Germinal center (tissue), 1 donor: ENCODE results near the gene TMEM45B.
"Not testable (repeated sequence)": the region's sequence is repeated elsewhere in the genome, so short reads cannot be mapped to it uniquely, and the experiment has no call there.

Source experiments
- DNase-seq: peaks from one replicate; pipeline ENCODE4 v3.0.0; 2012; ENCODE audit warnings: mixed read lengths, low spot score

Gene TMEM45B

GRCh38 chr11:129815596-129816461, at the start of gene TMEM45B:
Gene TMEM45B (plus strand): TSS chr11:129815848. CDS start chr11:129852483, 36,635 bp downstream.
- DNase-seq, result no peak

DNA sequence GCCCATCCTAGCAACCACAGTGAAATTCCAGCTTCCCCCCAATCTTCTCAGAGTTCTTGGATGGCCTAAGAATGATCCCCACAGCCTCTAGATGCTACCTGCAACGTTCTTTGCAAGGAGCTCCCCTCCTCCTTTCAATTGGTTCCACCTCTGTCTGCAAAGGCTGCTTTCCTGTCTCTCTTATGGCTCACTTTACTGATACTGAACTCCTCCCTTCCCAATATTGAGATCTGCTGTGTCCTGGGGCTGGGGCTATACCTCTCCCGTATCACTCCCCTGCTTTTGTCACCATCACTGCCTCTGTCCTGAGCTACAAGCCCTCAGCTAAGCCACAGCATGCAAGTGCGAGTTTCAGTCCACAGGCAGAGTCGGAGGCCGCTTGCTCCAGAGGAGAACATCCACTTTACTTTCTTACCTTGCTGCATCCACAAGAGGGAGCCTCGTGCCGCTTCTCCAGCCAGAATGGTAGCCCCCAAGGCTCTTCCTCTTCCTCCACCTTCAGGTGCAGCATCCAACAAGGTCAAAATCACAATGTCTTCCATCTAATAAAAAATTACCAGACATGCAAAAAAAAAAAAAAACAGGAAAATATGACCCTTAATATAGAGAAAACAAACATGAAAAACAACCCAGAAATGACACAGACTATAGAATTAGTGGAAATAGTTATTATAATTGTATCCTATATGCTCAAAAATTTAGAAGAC, 48.6 kb upstream of the TMEM45B start:
- DNase-seq, result no peak

- DNase-seq, result no peak
These were observed 47.8 kb upstream of the TMEM45B start for GRCh38 chr11:129767827-129768226.

GRCh38 chr11:129768356-129768755, 47.3 kb upstream of the TMEM45B start:
- no peak for DNase-seq

DNA sequence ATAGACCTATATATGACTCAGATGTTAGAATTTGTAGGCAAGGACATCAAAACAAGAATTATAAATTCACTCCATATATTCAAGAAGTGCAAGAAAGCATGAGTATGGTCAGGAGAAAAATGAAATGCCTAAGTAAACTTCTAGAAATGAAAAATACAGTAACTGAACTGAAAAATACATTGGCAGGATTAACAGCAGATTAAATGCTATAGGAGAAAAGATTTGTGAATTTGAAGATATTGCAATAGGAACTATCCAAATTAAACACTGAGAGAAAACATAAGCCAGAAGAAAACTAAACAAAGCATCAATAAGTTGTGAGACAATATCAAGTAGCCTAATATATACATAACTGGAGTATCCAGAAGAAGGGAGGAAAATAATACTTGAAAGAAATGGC, 46.6 kb upstream of the TMEM45B start:
- DNase-seq, result no peak

DNA sequence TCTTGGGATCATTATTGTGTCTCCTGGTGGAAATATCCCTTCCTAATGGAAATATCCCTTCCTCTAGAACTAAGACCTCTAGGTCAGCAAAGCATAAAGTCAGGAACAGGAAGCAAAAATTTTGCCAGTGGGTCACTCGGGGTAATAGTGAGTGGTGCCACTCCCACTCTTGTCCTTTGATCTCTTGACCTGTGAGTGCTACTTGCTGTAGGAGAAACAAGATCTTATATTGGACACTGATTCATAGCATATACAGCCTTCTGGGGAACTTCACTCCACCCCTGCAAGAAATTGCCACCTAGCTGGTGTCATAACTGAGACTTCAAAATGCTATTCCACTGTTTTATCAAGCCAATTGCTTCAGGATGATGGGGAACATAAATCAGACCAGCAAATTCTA, 44.7 kb upstream of the TMEM45B start:
- no peak for DNase-seq

DNA sequence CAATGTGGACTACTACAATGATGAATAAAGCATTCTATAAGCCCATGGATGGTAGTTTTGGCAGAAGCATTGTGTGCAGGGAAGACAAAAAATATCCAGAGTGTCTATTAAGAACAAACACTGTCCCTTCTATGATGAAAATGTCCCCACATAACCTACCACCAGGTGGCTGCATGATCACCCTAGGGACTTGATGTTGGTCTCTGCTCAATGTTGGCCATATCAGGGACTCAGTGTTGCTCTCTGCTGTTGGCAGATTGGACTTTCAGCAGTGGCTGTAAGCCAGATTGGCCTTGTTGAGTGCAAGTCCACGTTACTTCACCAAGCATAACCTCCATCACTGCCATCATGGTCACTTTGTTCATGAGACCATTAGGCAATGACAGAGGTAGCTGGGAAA, 44.2 kb upstream of the TMEM45B start:
- not testable (repeated sequence) for DNase-seq

- DNase-seq, result no peak
These were observed 36.8 kb upstream of the TMEM45B start for GRCh38 chr11:129778877-129779276.

GRCh38 chr11:129779342-129779741, 36.3 kb upstream of the TMEM45B start:
- DNase-seq, result no peak

DNA sequence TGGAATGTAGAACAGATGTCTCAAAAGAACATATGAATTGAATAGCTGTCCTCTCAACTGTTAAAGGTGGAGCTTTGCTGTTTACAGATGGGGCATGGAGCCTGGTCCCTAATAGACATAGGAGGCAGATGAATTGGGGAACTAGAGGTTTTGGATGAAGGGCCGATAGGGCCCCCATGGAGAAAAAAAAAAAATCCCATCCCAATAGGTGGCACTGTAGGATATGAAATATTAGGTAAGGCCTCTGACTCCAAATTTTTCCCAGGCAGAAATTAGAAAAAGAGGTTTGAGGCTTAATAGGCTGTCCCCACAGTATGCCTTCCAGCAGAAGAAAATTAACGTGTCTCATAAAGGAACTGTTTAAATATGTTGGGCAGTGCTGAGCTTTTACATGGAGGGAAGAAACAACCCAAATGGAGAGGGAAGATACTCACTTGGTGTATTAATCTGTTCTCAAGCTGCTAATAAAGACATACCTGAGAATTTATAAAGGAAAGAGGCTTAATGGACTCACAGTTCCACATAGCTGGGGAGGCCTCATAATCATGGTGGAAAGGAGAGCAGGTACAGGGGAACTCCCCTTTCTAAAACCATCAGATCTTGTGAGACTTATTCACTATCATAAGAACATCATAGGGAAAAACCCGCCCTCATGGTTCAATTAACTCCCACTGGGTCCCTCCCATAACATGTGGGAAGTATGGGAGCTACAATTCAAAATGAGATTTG, 30.1 kb upstream of the TMEM45B start:
- DNase-seq, result no peak

GRCh38 chr11:129786112-129786416, 29.6 kb upstream of the TMEM45B start:
- DNase-seq, result not testable (repeated sequence)

DNA sequence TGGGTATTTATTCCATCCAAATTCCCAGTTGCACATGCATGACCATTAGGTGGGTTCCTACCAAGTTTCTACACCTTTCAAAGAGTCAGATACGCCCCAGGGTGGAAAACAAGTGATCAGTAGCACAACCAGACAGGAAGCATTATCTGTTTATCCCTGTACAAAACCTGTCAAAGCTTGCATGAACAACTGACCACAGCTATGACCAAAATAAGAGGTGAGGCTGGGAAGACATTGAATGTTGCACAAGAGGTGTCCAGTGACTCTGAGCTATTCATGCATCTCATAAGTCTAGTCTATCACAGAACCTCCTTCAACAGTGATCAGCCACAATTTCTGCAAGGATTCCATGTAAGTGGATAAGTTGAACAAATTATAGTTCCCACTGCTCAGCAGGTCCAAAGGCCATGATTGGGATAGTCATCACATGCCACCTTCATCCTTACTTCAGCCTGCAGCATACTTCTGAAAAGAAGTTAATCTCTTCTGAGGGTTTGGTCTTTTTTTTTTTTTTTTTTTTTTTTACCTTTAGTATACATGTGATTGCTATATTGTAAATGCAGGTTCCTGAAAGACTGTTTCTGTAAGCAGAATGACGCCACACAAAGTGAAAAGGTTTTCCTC, 28.0 kb upstream of the TMEM45B start:
- no peak for DNase-seq

GRCh38 chr11:129788278-129788677, 27.4 kb upstream of the TMEM45B start:
- no peak for DNase-seq

DNA sequence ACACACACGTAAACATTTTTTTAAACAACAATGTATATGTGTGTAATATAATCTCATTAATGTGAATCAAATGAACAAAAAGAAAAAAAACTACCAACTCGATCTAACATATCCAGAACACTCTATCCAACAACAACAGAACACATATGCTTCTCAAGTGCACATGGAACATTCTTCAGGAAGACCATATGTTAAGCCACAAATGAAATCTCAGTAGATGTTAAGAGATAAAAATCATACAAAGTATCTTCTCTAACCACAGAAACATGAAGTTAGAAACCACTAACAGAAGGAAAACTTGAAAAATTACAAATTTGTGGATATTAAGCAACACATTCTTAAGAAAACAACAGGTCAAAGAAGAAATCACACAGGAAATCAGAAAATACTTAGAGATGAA, 25.5 kb upstream of the TMEM45B start:
- DNase-seq, result no peak

DNA sequence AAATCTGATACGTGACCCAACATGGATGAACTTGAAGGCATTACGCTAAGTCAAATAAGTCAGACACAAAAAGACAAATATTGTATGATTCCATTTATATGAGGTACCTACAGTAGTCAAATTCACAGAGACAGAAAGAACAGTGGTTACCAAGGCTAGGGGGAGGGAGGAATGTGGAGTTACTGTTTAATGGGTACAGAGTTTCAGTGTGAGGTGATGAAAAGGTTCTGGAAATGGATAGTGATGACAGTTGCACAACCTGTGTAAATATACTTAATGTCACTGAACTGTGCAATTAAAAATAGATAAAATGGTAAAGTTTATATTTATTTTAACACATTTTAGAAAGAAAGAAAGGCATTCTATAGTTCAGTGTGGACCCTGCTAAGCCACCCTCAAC, 24.1 kb upstream of the TMEM45B start:
- no peak for DNase-seq

DNA sequence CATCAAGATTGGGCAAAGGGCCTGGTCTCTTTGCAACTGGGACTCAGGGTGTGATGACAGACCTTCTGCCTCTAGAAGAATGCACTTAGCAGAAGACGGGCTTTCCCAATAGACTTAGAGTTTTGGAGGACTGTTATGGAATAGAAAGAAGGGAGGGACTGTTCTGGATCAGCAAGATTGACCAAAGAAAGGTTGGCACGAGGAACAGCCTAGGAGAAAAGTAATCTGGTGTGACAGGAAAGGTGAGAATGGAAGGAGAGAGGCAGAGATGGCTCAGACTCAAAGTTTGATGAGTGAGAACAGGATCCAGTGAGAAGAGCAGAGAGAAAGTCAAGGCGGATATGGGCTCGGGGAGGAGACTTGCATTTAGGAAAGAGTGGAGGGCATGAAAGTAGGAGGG, 23.0 kb upstream of the TMEM45B start:
- no peak for DNase-seq

GRCh38 chr11:129795089-129795488, 20.6 kb upstream of the TMEM45B start:
- no peak for DNase-seq

DNA sequence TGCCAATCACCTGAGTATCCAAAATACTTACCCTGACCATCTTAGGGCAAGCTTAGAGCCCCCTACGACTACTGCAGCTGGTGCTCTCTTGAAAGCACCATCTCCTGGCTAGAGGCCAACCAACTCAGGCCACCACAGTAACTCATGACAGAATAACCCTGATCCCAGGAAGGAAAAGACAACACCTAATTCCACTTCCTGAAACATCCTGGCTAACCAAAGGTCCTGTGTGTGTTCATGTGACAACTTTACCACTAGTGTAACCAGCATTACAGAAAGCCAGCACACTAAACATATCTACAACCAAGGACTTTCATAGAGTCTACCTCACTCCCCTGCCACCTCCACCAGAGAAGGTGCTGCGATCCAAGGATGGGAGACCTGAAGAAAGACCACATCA, 17.4 kb upstream of the TMEM45B start:
- DNase-seq, result no peak

GRCh38 chr11:129800162-129800561, 15.5 kb upstream of the TMEM45B start:
- DNase-seq, result not testable (repeated sequence)

DNA sequence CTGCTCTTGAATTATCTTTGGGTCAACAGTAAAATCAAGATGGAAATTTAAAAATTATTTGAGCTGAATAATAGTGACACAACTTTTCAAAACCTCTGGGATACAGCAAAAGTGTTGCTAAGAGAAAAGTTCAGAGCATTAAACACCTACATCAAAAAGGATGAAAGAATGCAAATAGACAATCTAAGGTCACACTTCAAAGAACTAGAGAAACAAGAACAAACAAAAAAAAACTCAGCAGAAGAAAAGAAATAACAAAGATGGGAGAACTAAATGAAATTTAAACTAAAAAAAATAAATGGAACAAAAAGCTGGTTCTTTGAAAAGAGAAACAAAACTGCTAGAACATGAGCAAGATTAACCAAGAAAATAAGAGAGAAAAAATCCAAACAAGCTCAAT, 15.0 kb upstream of the TMEM45B start:
- DNase-seq, result no peak

DNA sequence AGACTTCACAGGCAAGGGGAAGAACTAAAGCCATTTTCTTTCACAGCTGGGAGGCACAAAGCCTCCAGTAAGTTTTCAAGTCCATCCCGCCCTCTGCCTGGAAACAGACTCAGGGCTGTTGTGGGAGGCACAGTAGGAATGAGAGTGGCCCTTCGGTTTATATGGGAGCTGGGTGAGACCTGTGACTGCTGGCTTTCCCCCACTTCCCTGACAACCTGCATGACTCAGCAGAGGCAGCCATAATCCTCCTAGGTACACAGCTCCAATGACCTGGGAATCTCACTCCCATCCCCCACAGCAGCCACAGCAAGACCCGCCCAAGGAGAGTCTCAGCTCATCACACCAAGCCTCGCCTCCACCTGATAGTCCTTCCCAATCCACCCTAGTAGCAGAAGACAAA, 12.1 kb upstream of the TMEM45B start:
- DNase-seq, result no peak

DNA sequence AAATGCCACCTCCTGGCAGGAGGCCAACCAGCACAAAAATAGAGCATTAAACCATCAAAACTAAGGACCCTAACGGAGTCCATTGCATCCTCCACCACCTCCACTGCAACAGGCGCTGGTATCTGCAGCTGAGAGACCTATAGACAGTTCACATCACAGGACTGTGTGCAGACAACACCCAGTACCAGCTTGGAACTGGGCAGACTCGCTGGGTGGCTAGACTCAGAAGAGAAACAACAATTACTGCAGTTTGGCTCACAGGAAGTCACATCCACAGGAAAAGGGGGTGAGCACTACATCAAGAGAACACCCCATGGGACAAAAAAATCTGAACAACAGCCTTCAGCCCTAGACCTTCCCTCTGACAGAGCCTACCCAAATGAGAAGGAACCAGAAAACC, 11.6 kb upstream of the TMEM45B start:
- DNase-seq, result no peak
